ENCODE data around the gene LRMDA. TPM values are rescaled to one million over a fixed set of nuclear protein-coding genes. Genes with fewer than 3 reads are reported as not detected.

LRMDA gene
- total RNA-seq, 1 experiment from 2014 or later, result 4.8 TPM

- H3K4me2 ChIP-seq (ENCODE audit: low read length), result no peak overlapping the region
- ATAC-seq, result no peak
- TF ChIP-seq YY1 (IDR thresholded peaks at IDR 0.05; ENCODE audit: extremely low read depth, insufficient replicate concordance, low read depth, low read length) (no peak), CEBPB (IDR thresholded peaks at IDR 0.05; ENCODE audit: low read depth) (no peak), JUND (IDR thresholded peaks at IDR 0.05) (no peak), MAX (IDR thresholded peaks at IDR 0.05) (no peak), SIN3A (IDR thresholded peaks at IDR 0.05; ENCODE audit: low read depth) (no peak), FOSL1 (IDR thresholded peaks at IDR 0.05; ENCODE audit: low read depth) (no peak), ZBTB33 (IDR thresholded peaks at IDR 0.05; ENCODE audit: extremely low read depth, insufficient replicate concordance, low read length) (no peak), POLR2A (IDR thresholded peaks at IDR 0.05; ENCODE audit: borderline replicate concordance, extremely low read depth, insufficient read depth, insufficient read length) (no peak), EZH2phosphoT487 (IDR thresholded peaks at IDR 0.05; ENCODE audit: borderline replicate concordance) (no peak), REST (IDR thresholded peaks at IDR 0.05; ENCODE audit: low read depth) (no peak), RAD21 (IDR thresholded peaks at IDR 0.05; ENCODE audit: low read depth) (no peak), ZFX (IDR thresholded peaks at IDR 0.05) (no peak), ZNF274 (IDR thresholded peaks at IDR 0.05; ENCODE audit: low read depth, low read length) (no peak), TCF7L2 (IDR thresholded peaks at IDR 0.05; ENCODE audit: borderline replicate concordance, extremely low read depth, insufficient read depth, insufficient read length) (no peak)
- H3K9me3 ChIP-seq (ENCODE audit: control insufficient read depth in 1 of 2, insufficient read depth in 1 of 2, low read depth in 1 of 2, low read length in 2 of 2), result no peaks in the 10 kb centered on the region
- H2AFZ ChIP-seq (ENCODE audit: low read depth, low read length, poor library complexity, severe bottlenecking), result no peak overlapping the region
- H3K4me3 ChIP-seq (replicated peaks in 1 of 2; ENCODE audit: low read depth in 1 of 2, low read length in 2 of 2), result no peak overlapping the region
- H3K36me3 ChIP-seq (ENCODE audit: control insufficient read depth in 1 of 2, insufficient read depth in 2 of 2, low read length in 2 of 2), result no peaks in the 10 kb centered on the region
- RAD21 ChIA-PET (ENCODE audit: low non-redundant PET in 1 of 2, low total read pairs in 2 of 2, uncharacterized antibody in 2 of 2, unreplicated experiment in 2 of 2), result no interaction called here
- H3K9ac ChIP-seq (ENCODE audit: low read length), result no peak overlapping the region
- BruUV-seq (replicated peaks), result no TSS peak
- H3K27ac ChIP-seq (ENCODE audit: low read depth, low read length), result no peak overlapping the region
- H3K9me2 ChIP-seq (ENCODE audit: insufficient read depth), result no peaks in the 10 kb centered on the region
- CTCF ChIA-PET, result no interaction called here
- no peaks in the 10 kb centered on the region for H3K4me1 ChIP-seq (ENCODE audit: control insufficient read depth in 1 of 2, insufficient read depth in 2 of 2, low read length in 2 of 2)
- no peaks in the 10 kb centered on the region for H4K20me1 ChIP-seq (ENCODE audit: insufficient read depth)
- POLR2A ChIA-PET, result no interaction called here
- no peaks in the 10 kb centered on the region for H3K79me2 ChIP-seq (ENCODE audit: insufficient read depth, low read length)
- DNase-seq (ENCODE audit: low read depth, low spot score), result no peak
- H3K27me3 ChIP-seq (ENCODE audit: insufficient read depth, low read length), result peaks cover 17% of the 10 kb centered on the region; the same call in 1 of the 2 replicates
- intact Hi-C loops (cut with micrococcal nuclease), result no loop called here
Measured at GRCh38 chr10:76117949-76118348, 686.5 kb downstream of the LRMDA start.

Measured in HCT116 (cell line).